ENCODE measurements around the gene NAT9.
A peak's percentile ranks its signal among the peaks of the same experiment; 100 is the strongest.

NAT9 gene

GRCh38 chr17:74776044-74776962, at the start of gene NAT9:
Gene NAT9, minus strand, starts transcription at chr17:74776345. Its CDS starts 647 bp downstream, at chr17:74775698.
- Histone ChIP-seq H3K9me3 (ENCODE audit: control insufficient read depth, low read depth, low read length) (no peaks in the 10 kb centered on the region), H3K36me3 (ENCODE audit: control insufficient read depth, low read depth, low read length) (peaks cover 20% of the 10 kb centered on the region), H3K4me1 (ENCODE audit: control insufficient read depth, low read depth, low read length) (no peaks in the 10 kb centered on the region), H3K9ac (ENCODE audit: low read length) (peak within 1 kb of the TSS; percentile 83), H3K27ac (ENCODE audit: low read length) (peak within 1 kb of the TSS; percentile 24), H3K4me3 (ENCODE audit: low read length) (peak within 1 kb of the TSS; percentile 98), H3K27me3 (ENCODE audit: control insufficient read depth, insufficient read depth, low read length) (no peaks in the 10 kb centered on the region)

- Histone ChIP-seq H3K4me3 (ENCODE audit: low read length) (no peak overlapping the region), H3K27ac (ENCODE audit: low read length) (no peak overlapping the region), H3K27me3 (ENCODE audit: control insufficient read depth, insufficient read depth, low read length) (no peaks in the 10 kb centered on the region), H3K4me1 (ENCODE audit: control insufficient read depth, low read depth, low read length) (no peaks in the 10 kb centered on the region), H3K36me3 (ENCODE audit: control insufficient read depth, low read depth, low read length) (peaks cover 5% of the 10 kb centered on the region), H3K9me3 (ENCODE audit: control insufficient read depth, low read depth, low read length) (no peaks in the 10 kb centered on the region), H3K9ac (ENCODE audit: low read length) (no peak overlapping the region)
These were observed 48.9 kb upstream of the NAT9 start for GRCh38 chr17:74824961-74825627.

- Histone ChIP-seq H3K4me3 (ENCODE audit: low read length) (no peak overlapping the region), H3K4me1 (ENCODE audit: control insufficient read depth, low read depth, low read length) (no peaks in the 10 kb centered on the region), H3K36me3 (ENCODE audit: control insufficient read depth, low read depth, low read length) (peaks cover 5% of the 10 kb centered on the region), H3K9me3 (ENCODE audit: control insufficient read depth, low read depth, low read length) (no peaks in the 10 kb centered on the region), H3K27ac (ENCODE audit: low read length) (no peak overlapping the region), H3K27me3 (ENCODE audit: control insufficient read depth, insufficient read depth, low read length) (no peaks in the 10 kb centered on the region), H3K9ac (ENCODE audit: low read length) (no peak overlapping the region)
These were observed 46.8 kb upstream of the NAT9 start for GRCh38 chr17:74822939-74823367.

- Histone ChIP-seq H3K4me1 (ENCODE audit: control insufficient read depth, low read depth, low read length) (no peaks in the 10 kb centered on the region), H3K27ac (ENCODE audit: low read length) (no peak overlapping the region), H3K4me3 (ENCODE audit: low read length) (no peak overlapping the region), H3K9ac (ENCODE audit: low read length) (no peak overlapping the region), H3K36me3 (ENCODE audit: control insufficient read depth, low read depth, low read length) (peaks cover 5% of the 10 kb centered on the region), H3K9me3 (ENCODE audit: control insufficient read depth, low read depth, low read length) (no peaks in the 10 kb centered on the region), H3K27me3 (ENCODE audit: control insufficient read depth, insufficient read depth, low read length) (no peaks in the 10 kb centered on the region)
These were observed 46.3 kb upstream of the NAT9 start for GRCh38 chr17:74822335-74822938.

GRCh38 chr17:74821655-74822334, 45.6 kb upstream of the NAT9 start:
- H3K27ac ChIP-seq (ENCODE audit: low read length) = no peak overlapping the region
- no peak overlapping the region for H3K4me3 ChIP-seq (ENCODE audit: low read length)
- no peak overlapping the region for H3K9ac ChIP-seq (ENCODE audit: low read length)
- no peaks in the 10 kb centered on the region for H3K9me3 ChIP-seq (ENCODE audit: control insufficient read depth, low read depth, low read length)
- H3K27me3 ChIP-seq (ENCODE audit: control insufficient read depth, insufficient read depth, low read length) = no peaks in the 10 kb centered on the region
- no peaks in the 10 kb centered on the region for H3K4me1 ChIP-seq (ENCODE audit: control insufficient read depth, low read depth, low read length)
- H3K36me3 ChIP-seq (ENCODE audit: control insufficient read depth, low read depth, low read length) = peaks cover 8% of the 10 kb centered on the region

- Histone ChIP-seq H3K27ac (ENCODE audit: low read length) (no peak overlapping the region), H3K27me3 (ENCODE audit: control insufficient read depth, insufficient read depth, low read length) (no peaks in the 10 kb centered on the region), H3K9ac (ENCODE audit: low read length) (no peak overlapping the region), H3K9me3 (ENCODE audit: control insufficient read depth, low read depth, low read length) (no peaks in the 10 kb centered on the region), H3K36me3 (ENCODE audit: control insufficient read depth, low read depth, low read length) (peaks cover 8% of the 10 kb centered on the region), H3K4me1 (ENCODE audit: control insufficient read depth, low read depth, low read length) (no peaks in the 10 kb centered on the region), H3K4me3 (ENCODE audit: low read length) (no peak overlapping the region)
These were observed 43.8 kb upstream of the NAT9 start for GRCh38 chr17:74819801-74820436.

- H3K4me1 ChIP-seq (ENCODE audit: control insufficient read depth, low read depth, low read length) = no peaks in the 10 kb centered on the region
- H3K4me3 ChIP-seq (ENCODE audit: low read length) = no peak overlapping the region
- no peak overlapping the region for H3K27ac ChIP-seq (ENCODE audit: low read length)
- no peak overlapping the region for H3K9ac ChIP-seq (ENCODE audit: low read length)
- H3K36me3 ChIP-seq (ENCODE audit: control insufficient read depth, low read depth, low read length) = peaks cover 8% of the 10 kb centered on the region
- H3K9me3 ChIP-seq (ENCODE audit: control insufficient read depth, low read depth, low read length) = no peaks in the 10 kb centered on the region
- no peaks in the 10 kb centered on the region for H3K27me3 ChIP-seq (ENCODE audit: control insufficient read depth, insufficient read depth, low read length)
These were observed 42.3 kb upstream of the NAT9 start for GRCh38 chr17:74818291-74818938.

GRCh38 chr17:74816905-74817620, 40.9 kb upstream of the NAT9 start:
- Histone ChIP-seq H3K9me3 (ENCODE audit: control insufficient read depth, low read depth, low read length) (no peaks in the 10 kb centered on the region), H3K27ac (ENCODE audit: low read length) (no peak overlapping the region), H3K4me3 (ENCODE audit: low read length) (no peak overlapping the region), H3K4me1 (ENCODE audit: control insufficient read depth, low read depth, low read length) (no peaks in the 10 kb centered on the region), H3K27me3 (ENCODE audit: control insufficient read depth, insufficient read depth, low read length) (no peaks in the 10 kb centered on the region), H3K36me3 (ENCODE audit: control insufficient read depth, low read depth, low read length) (peaks cover 8% of the 10 kb centered on the region), H3K9ac (ENCODE audit: low read length) (no peak overlapping the region)

- Histone ChIP-seq H3K9ac (ENCODE audit: low read length) (no peak overlapping the region), H3K9me3 (ENCODE audit: control insufficient read depth, low read depth, low read length) (no peaks in the 10 kb centered on the region), H3K27ac (ENCODE audit: low read length) (no peak overlapping the region), H3K4me1 (ENCODE audit: control insufficient read depth, low read depth, low read length) (no peaks in the 10 kb centered on the region), H3K36me3 (ENCODE audit: control insufficient read depth, low read depth, low read length) (peaks cover 4% of the 10 kb centered on the region), H3K27me3 (ENCODE audit: control insufficient read depth, insufficient read depth, low read length) (no peaks in the 10 kb centered on the region), H3K4me3 (ENCODE audit: low read length) (no peak overlapping the region)
These were observed 39.6 kb upstream of the NAT9 start for GRCh38 chr17:74815550-74816370.
